ENCODE measurements around the gene MYO16. TPM values are rescaled to one million over a fixed set of nuclear protein-coding genes. Genes with fewer than 3 reads are reported as not detected.

Gene MYO16
- total and polyA plus RNA-seq, 7 donors = 0.01 to 0.46 (median 0.30) TPM

DNA sequence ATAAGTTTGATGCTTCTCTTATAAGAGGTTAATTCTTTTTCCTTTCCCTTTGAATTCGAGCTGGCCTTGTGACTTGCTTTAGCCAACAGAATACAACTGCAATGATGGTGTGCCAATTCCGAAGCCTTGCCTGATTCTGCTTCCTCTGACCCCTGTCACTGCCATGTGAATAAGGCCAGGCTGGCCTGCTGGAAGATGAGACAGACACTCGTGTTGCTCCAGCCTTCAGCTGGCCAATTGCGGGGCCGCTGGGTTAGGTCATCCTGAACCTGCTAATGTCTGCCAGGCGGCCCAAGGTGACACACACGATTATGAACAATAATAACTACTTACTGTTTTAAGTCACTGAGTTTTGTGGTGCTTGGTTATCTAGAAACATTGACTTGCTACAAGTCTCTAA, 352.0 kb downstream of the MYO16 start:
- H3K4me3 ChIP-seq = no peak overlapping the region
- H3K27ac ChIP-seq = no peak overlapping the region
- 52 to 70% (median 64%) methylated on average over 7 of the region's 7 CpGs for WGBS, 3 donors
- no peak for ATAC-seq
- no peaks in the 10 kb centered on the region for H3K4me1 ChIP-seq
- H3K27me3 ChIP-seq (ENCODE audit: insufficient read depth in 3 of 3, low read length in 2 of 3) = peaks cover 0 to 2% (median 0%) of the 10 kb centered on the region in 3 donors
- intact Hi-C loops (cut with DNase I) = no loop called here
- no peaks in the 10 kb centered on the region for H3K9me3 ChIP-seq
- no peak for TF ChIP-seq CTCF (IDR thresholded peaks at IDR 0.05)
- H3K36me3 ChIP-seq (ENCODE audit: insufficient read depth in 1 of 2, low read depth in 1 of 2) = no peaks in the 10 kb centered on the region
- DNase-seq = peak in 1 of 2 donors; percentile 21

- Histone ChIP-seq H3K4me3 (no peak overlapping the region), H3K9me3 (no peaks in the 10 kb centered on the region), H3K36me3 (ENCODE audit: insufficient read depth in 1 of 2, low read depth in 1 of 2) (no peaks in the 10 kb centered on the region), H3K27ac (no peak overlapping the region), H3K4me1 (no peaks in the 10 kb centered on the region), H3K27me3 (ENCODE audit: insufficient read depth in 3 of 3, low read length in 2 of 3) (peaks cover 0 to 2% (median 0%) of the 10 kb centered on the region in 3 donors)
- WGBS, 3 donors = 84 to 89% (median 84%) methylated on average over 6 of the region's 6 CpGs
- DNase-seq = no peak
- no peak for TF ChIP-seq CTCF (IDR thresholded peaks at IDR 0.05)
- no peak for ATAC-seq
- intact Hi-C loops (cut with DNase I) = no loop called here
These were observed 353.9 kb downstream of the MYO16 start for GRCh38 chr13:108983273-108983672.

DNA sequence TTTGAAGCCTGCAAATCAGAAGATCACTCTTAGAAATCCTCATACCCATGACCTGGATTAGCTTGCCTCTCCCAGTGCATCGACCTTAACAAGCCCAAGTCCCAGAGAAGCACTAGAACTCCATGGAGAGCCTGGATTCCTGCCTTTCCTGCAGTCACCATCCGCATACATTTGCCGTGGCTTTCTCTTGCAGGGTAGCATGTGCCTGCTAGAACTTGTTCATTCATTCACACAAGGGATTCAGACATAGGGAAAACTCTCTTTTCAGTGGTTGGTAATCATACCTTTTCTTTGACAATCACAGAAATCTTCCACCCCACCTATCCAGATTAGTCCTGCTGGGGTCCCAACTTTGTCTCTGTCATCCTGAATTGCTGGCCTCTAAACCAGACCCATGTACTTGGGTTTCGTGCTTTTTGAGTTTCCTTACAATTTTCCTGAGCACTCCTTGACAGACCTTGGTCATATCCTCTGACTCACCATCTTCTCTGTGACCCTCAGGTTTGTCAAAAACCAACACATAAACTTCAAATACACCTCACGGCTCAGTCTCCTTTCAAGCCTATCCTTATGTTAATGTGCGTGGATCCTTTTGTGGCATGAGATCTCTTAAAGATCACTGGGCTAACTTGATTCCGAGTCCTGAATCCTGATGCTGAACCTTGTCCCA, 355.0 kb downstream of the MYO16 start:
- Histone ChIP-seq H3K4me1 (no peaks in the 10 kb centered on the region), H3K36me3 (ENCODE audit: insufficient read depth in 1 of 2, low read depth in 1 of 2) (no peaks in the 10 kb centered on the region), H3K27ac (no peak overlapping the region), H3K9me3 (no peaks in the 10 kb centered on the region), H3K27me3 (ENCODE audit: insufficient read depth in 3 of 3, low read length in 2 of 3) (peaks cover 0 to 2% (median 0%) of the 10 kb centered on the region in 3 donors), H3K4me3 (no peak overlapping the region)
- WGBS, 3 donors = 86 to 93% (median 91%) methylated on average over 7 of the region's 7 CpGs
- intact Hi-C loops (cut with DNase I) = no loop called here
- no peak for DNase-seq
- no peak for ATAC-seq
- no peak for TF ChIP-seq CTCF (IDR thresholded peaks at IDR 0.05)

GRCh38 chr13:108985166-108985565, 355.8 kb downstream of the MYO16 start:
- H3K27ac ChIP-seq = no peak overlapping the region
- H3K36me3 ChIP-seq (ENCODE audit: insufficient read depth in 1 of 2, low read depth in 1 of 2) = no peaks in the 10 kb centered on the region
- H3K9me3 ChIP-seq = no peaks in the 10 kb centered on the region
- H3K4me1 ChIP-seq = no peaks in the 10 kb centered on the region
- ATAC-seq (no peak), DNase-seq (no peak)
- H3K27me3 ChIP-seq (ENCODE audit: insufficient read depth in 3 of 3, low read length in 2 of 3) = peaks cover 0 to 2% (median 0%) of the 10 kb centered on the region in 3 donors
- no peak for TF ChIP-seq CTCF (IDR thresholded peaks at IDR 0.05)
- WGBS, 3 donors = 81 to 85% (median 82%) methylated on average over 10 of the region's 10 CpGs
- intact Hi-C loops (cut with DNase I) = no loop called here
- H3K4me3 ChIP-seq = no peak overlapping the region

DNA sequence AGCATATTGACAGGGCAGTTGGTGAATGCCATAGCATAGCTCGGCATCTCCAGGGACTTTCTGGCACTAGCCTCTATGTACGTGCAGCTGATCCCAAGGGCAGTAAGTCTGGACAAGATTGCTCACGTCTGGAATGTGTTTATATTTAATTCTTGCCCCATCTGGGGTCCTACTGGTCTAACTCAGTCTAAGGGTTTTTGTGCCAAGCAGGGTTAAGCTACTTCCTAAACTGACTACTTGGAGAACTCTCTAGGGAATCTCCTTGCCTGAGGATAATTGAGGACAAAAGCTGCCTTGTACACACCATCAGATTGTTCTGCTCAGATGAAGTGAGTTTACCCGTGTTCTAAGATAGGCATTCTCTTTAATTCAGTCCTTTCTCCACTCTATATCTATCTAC, 358.1 kb downstream of the MYO16 start:
- Histone ChIP-seq H3K4me3 (no peak overlapping the region), H3K27me3 (ENCODE audit: insufficient read depth in 3 of 3, low read length in 2 of 3) (no peaks in the 10 kb centered on the region), H3K9me3 (no peaks in the 10 kb centered on the region), H3K4me1 (no peaks in the 10 kb centered on the region), H3K36me3 (ENCODE audit: insufficient read depth in 1 of 2, low read depth in 1 of 2) (no peaks in the 10 kb centered on the region), H3K27ac (no peak overlapping the region)
- intact Hi-C loops (cut with DNase I) = no loop called here
- 22 to 24% (median 24%) methylated on average over 4 of the region's 4 CpGs for WGBS, 3 donors
- no peak for TF ChIP-seq CTCF (IDR thresholded peaks at IDR 0.05)
- DNase-seq = no peak
- no peak for ATAC-seq

Data from psoas muscle (tissue), 8 donors.